Endodermal cell (in vitro differentiated cells): Measurements from ENCODE around the gene LGI4. TPM values are rescaled to one million over a fixed set of nuclear protein-coding genes. Genes with fewer than 3 reads are reported as not detected.

Source experiments
- DNase-seq: peaks from one replicate; pipeline ENCODE4 v3.0.0-alpha.2; 2017
- H3K27ac ChIP-seq: 2 replicates; pipeline ENCODE4 v1.5.1; 2013; ENCODE audit warnings: mild to moderate bottlenecking, low read depth, low read length, moderate library complexity
- H3K27me3 ChIP-seq: 2 replicates; pipeline ENCODE4 v1.6.1; 2013; ENCODE audit warnings: mild to moderate bottlenecking, low read length, moderate library complexity; ENCODE audit not compliant: insufficient read depth, control insufficient read depth, poor library complexity, severe bottlenecking
- H3K36me3 ChIP-seq: 2 replicates; pipeline ENCODE4 v1.7.0; 2013; ENCODE audit warnings: mild to moderate bottlenecking, low read length, moderate library complexity; ENCODE audit not compliant: control insufficient read depth, insufficient read depth
- H3K4me1 ChIP-seq: one replicate; pipeline ENCODE4 v1.7.0; 2013; ENCODE audit warnings: low read length; ENCODE audit not compliant: control insufficient read depth, insufficient read depth
- H3K4me3 ChIP-seq: 2 replicates; pipeline ENCODE4 v1.5.1; 2013; ENCODE audit warnings: mild to moderate bottlenecking, low read length, moderate library complexity
- H3K9ac ChIP-seq: 2 replicates; pipeline ENCODE4 v1.6.1; 2013; ENCODE audit warnings: mild to moderate bottlenecking, low read length, moderate library complexity; ENCODE audit not compliant: poor library complexity, severe bottlenecking; ENCODE audit errors: extremely low read depth
- H3K9me3 ChIP-seq: 2 replicates; pipeline ENCODE4 v1.6.1; 2013; ENCODE audit warnings: mild to moderate bottlenecking, low read length, moderate library complexity; ENCODE audit not compliant: control insufficient read depth
- H3K27ac Mint-ChIP-seq: 2 replicates; pipeline ENCODE4 v1.8.0; 2020; ENCODE audit warnings: mixed read lengths
- H3K27me3 Mint-ChIP-seq: 2 replicates; pipeline ENCODE4 v1.8.0; 2021; ENCODE audit warnings: mild to moderate bottlenecking, mixed read lengths; ENCODE audit not compliant: insufficient read depth
- H3K36me3 Mint-ChIP-seq: 2 replicates; pipeline ENCODE4 v1.8.0; 2020; ENCODE audit warnings: low read depth, mixed read lengths
- H3K4me1 Mint-ChIP-seq: 2 replicates; pipeline ENCODE4 v1.8.0; 2020; ENCODE audit warnings: mixed read lengths
- H3K4me3 Mint-ChIP-seq: 2 replicates; pipeline ENCODE4 v1.8.0; 2020; ENCODE audit warnings: mild to moderate bottlenecking, moderate library complexity, mixed read lengths
- H3K9me3 Mint-ChIP-seq: 2 replicates; pipeline ENCODE4 v1.8.0; 2020; ENCODE audit warnings: mild to moderate bottlenecking, mixed read lengths
- WGBS, 2 experiments: methylation state at CpG; one replicate each; pipeline versions ENCODE4 v1.1.5 to v1.1.7; 2013; ENCODE audit warnings: missing lambda C conversion rate in 2 of 2, mixed read lengths in 1 of 2; ENCODE audit not compliant: insufficient coverage in 1 of 2, insufficient read length in 1 of 2; 5-methylcytosine and 5-hydroxymethylcytosine counted together
- total RNA-seq, 2 donors: library from RNA; stranded (reverse); fragmentation: NEBNext Ultra II Directional in 1 of 2; extraction: Animal tissue kit (Norgen Biotek cat#: 25700) in 1 of 2; gene quantifications; 2 replicates in 1 of 2; 3 replicates in 1 of 2; pipeline ENCODE4 v1.2.1, GENCODE V29; 2021
- TF ChIP-seq, protein P1 (sequence below): fragments of 200-600 bp; sonication (generic); conservative IDR thresholded peaks from 2 replicates; pipeline ENCODE4 v1.5.0; 2021; ENCODE audit warnings: antibody characterized with exemption, mild to moderate bottlenecking

Gene LGI4
- total RNA-seq, 2 donors from 2014 or later, result 0.27 to 0.37 TPM

DNA sequence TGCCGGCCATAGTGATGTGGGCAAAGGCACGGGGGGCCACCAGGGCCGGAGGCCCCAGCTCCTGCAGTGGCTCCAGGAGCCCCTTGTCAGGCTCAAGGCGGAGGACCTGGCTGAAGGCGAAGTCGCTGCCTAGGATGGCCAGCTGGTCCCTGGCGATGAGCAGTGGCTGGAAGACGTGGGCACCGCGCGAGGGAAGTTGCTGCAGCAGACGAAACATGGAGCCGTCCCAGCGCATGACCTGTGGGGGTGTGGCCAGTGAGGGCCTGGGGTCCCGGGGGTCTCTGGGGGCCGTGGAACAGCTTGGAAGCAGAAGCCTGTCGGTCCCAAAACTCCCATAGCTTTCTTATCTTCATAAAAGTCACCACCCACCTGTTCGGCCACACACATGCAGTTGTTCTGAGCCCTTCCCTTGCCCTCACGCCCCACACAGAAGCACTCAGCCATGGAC lies 9.6 kb downstream of the LGI4 start:
- TF ChIP-seq, protein P1, sequence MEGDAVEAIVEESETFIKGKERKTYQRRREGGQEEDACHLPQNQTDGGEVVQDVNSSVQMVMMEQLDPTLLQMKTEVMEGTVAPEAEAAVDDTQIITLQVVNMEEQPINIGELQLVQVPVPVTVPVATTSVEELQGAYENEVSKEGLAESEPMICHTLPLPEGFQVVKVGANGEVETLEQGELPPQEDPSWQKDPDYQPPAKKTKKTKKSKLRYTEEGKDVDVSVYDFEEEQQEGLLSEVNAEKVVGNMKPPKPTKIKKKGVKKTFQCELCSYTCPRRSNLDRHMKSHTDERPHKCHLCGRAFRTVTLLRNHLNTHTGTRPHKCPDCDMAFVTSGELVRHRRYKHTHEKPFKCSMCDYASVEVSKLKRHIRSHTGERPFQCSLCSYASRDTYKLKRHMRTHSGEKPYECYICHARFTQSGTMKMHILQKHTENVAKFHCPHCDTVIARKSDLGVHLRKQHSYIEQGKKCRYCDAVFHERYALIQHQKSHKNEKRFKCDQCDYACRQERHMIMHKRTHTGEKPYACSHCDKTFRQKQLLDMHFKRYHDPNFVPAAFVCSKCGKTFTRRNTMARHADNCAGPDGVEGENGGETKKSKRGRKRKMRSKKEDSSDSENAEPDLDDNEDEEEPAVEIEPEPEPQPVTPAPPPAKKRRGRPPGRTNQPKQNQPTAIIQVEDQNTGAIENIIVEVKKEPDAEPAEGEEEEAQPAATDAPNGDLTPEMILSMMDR, result no peak
- H3K4me3 ChIP-seq, result no peak overlapping the region
- Mint-ChIP-seq H3K4me1 (no peaks in the 10 kb centered on the region), H3K9me3 (no peaks in the 10 kb centered on the region), H3K27ac (no peak overlapping the region), H3K4me3 (no peak overlapping the region), H3K27me3 (no peaks in the 10 kb centered on the region), H3K36me3 (no peaks in the 10 kb centered on the region)
- H3K27ac ChIP-seq, result no peak overlapping the region
- no peaks in the 10 kb centered on the region for H3K4me1 ChIP-seq
- no peak overlapping the region for H3K9ac ChIP-seq
- no peaks in the 10 kb centered on the region for H3K36me3 ChIP-seq
- 95 to 98% methylated on average over 17 to 19 of the region's 19 CpGs for WGBS, 2 experiments
- no peak for DNase-seq
- no peaks in the 10 kb centered on the region for H3K27me3 ChIP-seq
- H3K9me3 ChIP-seq, result no peaks in the 10 kb centered on the region

DNA sequence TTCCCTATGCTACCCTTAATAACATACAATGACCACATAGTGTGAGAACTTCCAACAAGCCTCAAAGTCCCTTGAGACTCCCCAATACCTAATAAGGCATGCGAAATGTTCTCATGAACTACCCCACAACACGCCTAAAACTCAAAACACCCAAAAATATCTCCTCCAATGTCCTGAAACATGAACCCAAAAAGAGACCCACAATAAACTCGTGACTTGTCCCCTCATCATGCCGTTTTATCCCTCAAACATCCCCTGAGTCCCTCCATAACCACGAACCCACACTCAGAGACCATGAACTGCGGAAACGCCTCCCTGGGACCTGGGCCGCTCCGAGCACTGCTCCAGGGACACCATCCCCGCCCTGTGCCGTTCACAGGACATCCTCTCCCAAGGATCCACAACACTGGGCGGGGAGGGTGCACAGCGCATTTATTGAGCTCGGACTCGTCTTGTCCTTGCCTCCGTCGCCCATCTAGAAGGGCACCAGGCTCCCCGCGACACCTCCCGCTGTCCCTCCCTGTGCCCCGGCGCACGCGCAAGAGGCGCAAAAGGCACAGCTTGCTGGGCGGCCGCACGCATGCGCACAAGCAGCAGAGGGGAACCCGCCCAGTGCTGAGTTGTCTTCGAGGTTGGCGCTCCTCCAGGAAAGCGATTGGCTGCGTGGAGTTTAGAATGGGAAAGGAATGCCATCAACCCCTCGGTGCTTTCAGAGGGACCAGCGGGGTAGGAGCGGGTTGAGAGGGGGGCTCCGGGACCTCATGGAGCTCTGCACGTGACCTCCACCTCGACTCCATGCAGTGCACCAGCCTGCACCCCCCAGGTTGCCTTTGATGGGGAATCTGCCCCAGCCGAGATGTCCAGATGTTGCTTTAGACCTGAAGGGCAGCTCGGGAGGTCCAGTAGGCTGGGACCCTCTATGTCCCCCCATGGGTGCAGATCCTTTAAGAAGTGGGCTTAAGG lies 10.5 kb downstream of the LGI4 start:
- no peaks in the 10 kb centered on the region for H3K4me1 ChIP-seq
- no peak overlapping the region for H3K9ac ChIP-seq
- no peaks in the 10 kb centered on the region for H3K9me3 ChIP-seq
- Mint-ChIP-seq H3K36me3 (no peaks in the 10 kb centered on the region), H3K9me3 (no peaks in the 10 kb centered on the region), H3K4me1 (no peaks in the 10 kb centered on the region), H3K27ac (no peak overlapping the region), H3K4me3 (peak overlapping the region; percentile 38), H3K27me3 (no peaks in the 10 kb centered on the region)
- H3K4me3 ChIP-seq, result no peak overlapping the region
- no peak overlapping the region for H3K27ac ChIP-seq
- H3K27me3 ChIP-seq, result no peaks in the 10 kb centered on the region
- peak; percentile 58 for DNase-seq
- 93 to 95% methylated on average over 34 to 42 of the region's 42 CpGs for WGBS, 2 experiments
- H3K36me3 ChIP-seq, result no peaks in the 10 kb centered on the region
- TF ChIP-seq, protein P1, result no peak

DNA sequence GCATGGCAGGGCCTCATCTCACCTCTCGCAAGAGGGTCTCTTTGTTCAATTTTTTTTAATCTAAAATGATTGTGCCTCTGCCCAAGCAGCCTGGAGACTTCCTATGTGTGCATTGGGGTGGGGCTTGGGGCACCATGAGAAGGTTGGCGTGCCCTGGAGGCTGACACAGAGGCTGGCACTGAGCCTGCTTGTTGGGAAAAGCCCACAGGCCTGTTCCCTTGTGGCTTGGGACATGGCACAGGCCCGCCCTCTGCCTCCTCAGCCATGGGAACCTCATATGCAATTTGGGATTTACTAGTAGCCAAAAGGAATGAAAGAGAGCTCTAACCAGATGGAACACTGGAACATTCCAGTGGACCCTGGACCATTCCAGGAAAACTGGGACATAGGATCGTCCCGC lies 11.3 kb downstream of the LGI4 start:
- H3K36me3 Mint-ChIP-seq, result no peaks in the 10 kb centered on the region
- no peaks in the 10 kb centered on the region for H3K4me1 Mint-ChIP-seq
- Histone ChIP-seq H3K27ac (no peak overlapping the region), H3K36me3 (no peaks in the 10 kb centered on the region), H3K9me3 (no peaks in the 10 kb centered on the region), H3K27me3 (no peaks in the 10 kb centered on the region), H3K4me3 (no peak overlapping the region), H3K9ac (no peak overlapping the region), H3K4me1 (no peaks in the 10 kb centered on the region)
- no peaks in the 10 kb centered on the region for H3K27me3 Mint-ChIP-seq
- no peak for DNase-seq
- no peak overlapping the region for H3K27ac Mint-ChIP-seq
- H3K4me3 Mint-ChIP-seq, result no peak overlapping the region
- TF ChIP-seq, protein P1, result no peak
- 95% methylated on average over 4 to 5 of the region's 5 CpGs for WGBS, 2 experiments
- H3K9me3 Mint-ChIP-seq, result no peaks in the 10 kb centered on the region
